GM21723 (cell line): ENCODE data around the gene PTPN7.
"Not testable (repeated sequence)": the region's sequence is repeated elsewhere in the genome, so short reads cannot be mapped to it uniquely, and the experiment has no call there.

Experiments used
- ATAC-seq: cut with Tn5 transposase; IDR thresholded peaks from one replicate; pipeline ENCODE4 v1.9.1; 2021; ENCODE audit warnings: mild to moderate bottlenecking, moderate library complexity; ENCODE audit not compliant: unreplicated experiment

The PTPN7 gene

GRCh38 chr1:202160377-202160940 is at the start of gene PTPN7:
Gene PTPN7, minus strand, starts transcription at chr1:202160602. Its CDS starts 1,200 bp downstream, at chr1:202159402.
- ATAC-seq, result no peak

GRCh38 chr1:202208351-202208857 is 48.0 kb upstream of the PTPN7 start:
- no peak for ATAC-seq

- ATAC-seq, result no peak
These were observed 46.9 kb upstream of the PTPN7 start for GRCh38 chr1:202207292-202207691.

GRCh38 chr1:202205523-202206190 is 45.3 kb upstream of the PTPN7 start:
- no peak for ATAC-seq

GRCh38 chr1:202204065-202204464 is 43.7 kb upstream of the PTPN7 start:
- ATAC-seq, result no peak

- ATAC-seq, result no peak
These were observed 43.0 kb upstream of the PTPN7 start for GRCh38 chr1:202203238-202204039.

- no peak for ATAC-seq
These were observed 42.2 kb upstream of the PTPN7 start for GRCh38 chr1:202202500-202203168.

GRCh38 chr1:202201971-202202370 is 41.6 kb upstream of the PTPN7 start:
- ATAC-seq, result no peak

- no peak for ATAC-seq
These were observed 40.9 kb upstream of the PTPN7 start for GRCh38 chr1:202201266-202201665.

- ATAC-seq, result no peak
These were observed 40.3 kb upstream of the PTPN7 start for GRCh38 chr1:202200669-202201068.

GRCh38 chr1:202200112-202200548 is 39.7 kb upstream of the PTPN7 start:
- no peak for ATAC-seq

- ATAC-seq, result no peak
These were observed 38.9 kb upstream of the PTPN7 start for GRCh38 chr1:202199040-202199889.

GRCh38 chr1:202198366-202198724 is 37.9 kb upstream of the PTPN7 start:
- no peak for ATAC-seq

GRCh38 chr1:202197653-202198365 is 37.4 kb upstream of the PTPN7 start:
- ATAC-seq, result no peak

- no peak for ATAC-seq
These were observed 33.9 kb upstream of the PTPN7 start for GRCh38 chr1:202194328-202194648.

GRCh38 chr1:202193614-202194327 is 33.4 kb upstream of the PTPN7 start, which contains the start of gene LGR6:
Gene LGR6, plus strand, starts transcription at chr1:202193799. Its CDS starts 191 bp downstream, at chr1:202193990.
- ATAC-seq, result no peak

- ATAC-seq, result peak; percentile 64
These were observed 32.6 kb upstream of the PTPN7 start for GRCh38 chr1:202192770-202193613.

GRCh38 chr1:202191391-202191790 is 31.0 kb upstream of the PTPN7 start:
- not testable (repeated sequence) for ATAC-seq
